ENCODE data around the gene GALNT10. TPM values are rescaled to one million over a fixed set of nuclear protein-coding genes. Genes with fewer than 3 reads are reported as not detected.

Gene GALNT10
- total and polyA plus RNA-seq, 8 donors = 5.3 to 76.4 (median 27.4) TPM

- Histone ChIP-seq H3K4me3 (no peak overlapping the region), H3K27ac (peak overlapping the region in 3 of 5 donors; percentile 33 to 51 (median 35)), H3K9me3 (no peaks in the 10 kb centered on the region), H3K27me3 (no peaks in the 10 kb centered on the region), H3K36me3 (no peaks in the 10 kb centered on the region), H3K4me1 (peaks cover 24 to 59% (median 41%) of the 10 kb centered on the region in 4 donors)
- TF ChIP-seq POLR2AphosphoS5 (IDR thresholded peaks at IDR 0.05) = no peak
- TF ChIP-seq POLR2A (IDR thresholded peaks at IDR 0.05) = no peak
- TF ChIP-seq, protein P1, sequence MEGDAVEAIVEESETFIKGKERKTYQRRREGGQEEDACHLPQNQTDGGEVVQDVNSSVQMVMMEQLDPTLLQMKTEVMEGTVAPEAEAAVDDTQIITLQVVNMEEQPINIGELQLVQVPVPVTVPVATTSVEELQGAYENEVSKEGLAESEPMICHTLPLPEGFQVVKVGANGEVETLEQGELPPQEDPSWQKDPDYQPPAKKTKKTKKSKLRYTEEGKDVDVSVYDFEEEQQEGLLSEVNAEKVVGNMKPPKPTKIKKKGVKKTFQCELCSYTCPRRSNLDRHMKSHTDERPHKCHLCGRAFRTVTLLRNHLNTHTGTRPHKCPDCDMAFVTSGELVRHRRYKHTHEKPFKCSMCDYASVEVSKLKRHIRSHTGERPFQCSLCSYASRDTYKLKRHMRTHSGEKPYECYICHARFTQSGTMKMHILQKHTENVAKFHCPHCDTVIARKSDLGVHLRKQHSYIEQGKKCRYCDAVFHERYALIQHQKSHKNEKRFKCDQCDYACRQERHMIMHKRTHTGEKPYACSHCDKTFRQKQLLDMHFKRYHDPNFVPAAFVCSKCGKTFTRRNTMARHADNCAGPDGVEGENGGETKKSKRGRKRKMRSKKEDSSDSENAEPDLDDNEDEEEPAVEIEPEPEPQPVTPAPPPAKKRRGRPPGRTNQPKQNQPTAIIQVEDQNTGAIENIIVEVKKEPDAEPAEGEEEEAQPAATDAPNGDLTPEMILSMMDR (IDR thresholded peaks at IDR 0.05) = no peak
- TF ChIP-seq EP300 (IDR thresholded peaks at IDR 0.05) = no peak
- WGBS, 5 donors = 55 to 80% (median 62%) methylated on average over 6 of the region's 6 CpGs
- intact Hi-C loops (cut with DNase I; ENCODE audit: low total_unique reads) = no loop called here
- no peak for DNase-seq
These were observed 81.5 kb downstream of the GALNT10 start for GRCh38 chr5:154271936-154272514.

GRCh38 chr5:154273028-154273617, 82.6 kb downstream of the GALNT10 start:
- TF ChIP-seq POLR2AphosphoS5 (IDR thresholded peaks at IDR 0.05) (no peak), EP300 (IDR thresholded peaks at IDR 0.05) (no peak), POLR2A (IDR thresholded peaks at IDR 0.05) (no peak)
- TF ChIP-seq, protein P1 (IDR thresholded peaks at IDR 0.05) = no peak
- intact Hi-C loops (cut with DNase I; ENCODE audit: low total_unique reads) = no loop called here
- Histone ChIP-seq H3K4me1 (peaks cover 24 to 52% (median 39%) of the 10 kb centered on the region in 4 donors), H3K27ac (peak overlapping the region in 3 of 5 donors; percentile 33 to 51 (median 35)), H3K4me3 (no peak overlapping the region), H3K27me3 (no peaks in the 10 kb centered on the region), H3K36me3 (no peaks in the 10 kb centered on the region), H3K9me3 (no peaks in the 10 kb centered on the region)
- 5 to 23% (median 16%) methylated on average over 3 of the region's 3 CpGs for WGBS, 5 donors
- DNase-seq = peak in 1 of 2 donors; percentile 59

DNA sequence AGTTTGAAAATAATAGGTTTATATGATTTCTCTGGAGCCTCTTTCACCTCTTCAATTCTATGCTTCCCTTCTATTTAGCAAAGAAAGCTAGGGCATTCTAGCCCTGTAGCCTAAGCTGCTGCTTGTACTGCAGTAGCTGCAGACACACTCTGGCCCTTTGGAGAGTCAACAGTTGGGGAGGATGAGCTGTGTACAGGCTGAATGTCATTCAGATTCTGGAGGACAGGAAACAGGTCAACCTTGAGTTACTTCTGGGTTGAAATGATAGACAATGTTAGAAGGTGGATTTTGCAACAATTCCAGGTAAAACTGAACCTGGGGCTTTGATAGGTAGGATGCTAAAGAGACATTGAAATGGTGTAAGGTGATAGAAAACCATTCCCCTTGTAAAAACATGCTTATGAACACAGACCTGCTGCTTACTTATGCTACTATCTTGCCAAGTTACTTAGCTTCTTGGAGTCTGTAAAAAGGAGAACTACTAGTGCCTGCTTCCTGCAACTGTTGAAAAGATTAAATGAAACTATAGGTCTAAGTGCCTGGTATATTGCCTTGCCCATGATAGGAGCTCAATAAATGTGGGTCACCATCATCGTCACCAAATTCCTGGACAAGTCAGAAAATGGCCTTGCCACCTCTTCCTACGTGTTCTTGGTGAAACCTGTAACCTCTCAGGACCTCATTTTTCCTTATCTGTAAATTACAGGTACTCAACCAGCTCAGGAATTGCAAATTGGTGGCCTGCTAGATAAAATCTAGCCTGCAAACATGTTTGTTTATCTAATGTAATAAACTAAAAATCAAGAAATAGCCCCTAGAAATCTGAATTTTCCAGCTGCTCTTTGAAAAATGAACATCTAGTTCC, 83.7 kb downstream of the GALNT10 start:
- H3K9me3 ChIP-seq = no peaks in the 10 kb centered on the region
- no peak overlapping the region for H3K27ac ChIP-seq
- no peak overlapping the region for H3K4me3 ChIP-seq
- intact Hi-C loops (cut with DNase I; ENCODE audit: low total_unique reads) = no loop called here
- H3K36me3 ChIP-seq = no peaks in the 10 kb centered on the region
- no peak for DNase-seq
- WGBS, 5 donors = 50 to 73% (median 53%) methylated on average over 2 of the region's 2 CpGs
- no peak for TF ChIP-seq POLR2A (IDR thresholded peaks at IDR 0.05)
- no peaks in the 10 kb centered on the region for H3K27me3 ChIP-seq
- peaks cover 24 to 50% (median 38%) of the 10 kb centered on the region in 4 donors for H3K4me1 ChIP-seq

DNA sequence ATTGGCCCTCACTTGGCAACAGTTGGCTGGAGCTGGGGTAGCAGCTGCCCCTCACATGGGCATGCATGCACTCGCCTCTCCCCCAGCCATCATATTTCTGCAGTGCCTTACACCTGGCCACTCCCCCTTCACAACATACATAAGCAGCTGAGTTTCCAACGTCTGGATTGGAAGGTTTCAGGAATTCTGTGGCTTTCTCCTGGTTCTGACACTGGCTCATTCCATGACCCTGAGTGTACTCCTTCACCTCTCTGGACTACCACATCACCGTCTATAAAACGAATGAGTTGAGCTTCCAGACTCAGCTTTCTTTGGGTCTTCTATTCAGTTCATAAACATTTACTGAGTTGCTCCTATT, 84.3 kb downstream of the GALNT10 start:
- no peak for DNase-seq
- intact Hi-C loops (cut with DNase I; ENCODE audit: low total_unique reads) = no loop called here
- peaks cover 24 to 50% (median 38%) of the 10 kb centered on the region in 4 donors for H3K4me1 ChIP-seq
- no peak overlapping the region for H3K27ac ChIP-seq
- WGBS, 5 donors = 53 to 76% (median 61%) methylated on average over 4 of the region's 4 CpGs
- no peaks in the 10 kb centered on the region for H3K9me3 ChIP-seq
- H3K36me3 ChIP-seq = no peaks in the 10 kb centered on the region
- TF ChIP-seq POLR2AphosphoS5 (IDR thresholded peaks at IDR 0.05) (no peak), POLR2A (IDR thresholded peaks at IDR 0.05) (no peak), EP300 (IDR thresholded peaks at IDR 0.05) (no peak)
- TF ChIP-seq, protein P1 (IDR thresholded peaks at IDR 0.05) = no peak
- no peak overlapping the region for H3K4me3 ChIP-seq
- H3K27me3 ChIP-seq = no peaks in the 10 kb centered on the region

Data from stomach (tissue), 9 donors.